Suppressor macrophage (primary cell): ENCODE measurements around the gene FOXC2.
"Not testable (repeated sequence)": the region's sequence is repeated elsewhere in the genome, so short reads cannot be mapped to it uniquely, and the experiment has no call there.

Experiments
- DNase-seq, 4 experiments: peaks; one replicate each; pipeline ENCODE4 v3.0.0-alpha.2; 2020 to 2022

The FOXC2 gene

GRCh38 chr16:86574646-86575045 is 8.0 kb downstream of the FOXC2 start:
- no peak for DNase-seq

- no peak for DNase-seq
These were observed 8.6 kb downstream of the FOXC2 start for GRCh38 chr16:86575095-86575685.

GRCh38 chr16:86575754-86576557 is 9.3 kb downstream of the FOXC2 start:
- peak; percentile 38 to 75 (median 54) for DNase-seq

GRCh38 chr16:86576591-86577313 is 10.1 kb downstream of the FOXC2 start:
- no peak for DNase-seq

GRCh38 chr16:86577314-86577971 is 10.8 kb downstream of the FOXC2 start:
- no peak for DNase-seq

GRCh38 chr16:86578061-86578599 is 11.5 kb downstream of the FOXC2 start, which contains the start of gene FOXL1:
FOXL1 (plus strand) TSS chr16:86578549; CDS start chr16:86578724, 175 bp downstream.
- no peak for DNase-seq

GRCh38 chr16:86578611-86579267 is 12.1 kb downstream of the FOXC2 start:
- DNase-seq: no peak

GRCh38 chr16:86579268-86580062 is 12.8 kb downstream of the FOXC2 start:
- no peak for DNase-seq

- no peak for DNase-seq
These were observed 13.6 kb downstream of the FOXC2 start for GRCh38 chr16:86580063-86580790.

- DNase-seq: no peak
These were observed 14.2 kb downstream of the FOXC2 start for GRCh38 chr16:86580791-86581170.

GRCh38 chr16:86581458-86581857 is 14.8 kb downstream of the FOXC2 start:
- DNase-seq: no peak

GRCh38 chr16:86584071-86584685 is 17.5 kb downstream of the FOXC2 start:
- no peak for DNase-seq

- DNase-seq: no peak
These were observed 18.4 kb downstream of the FOXC2 start for GRCh38 chr16:86584726-86585721.

- no peak for DNase-seq
These were observed 19.4 kb downstream of the FOXC2 start for GRCh38 chr16:86585821-86586611.

GRCh38 chr16:86587487-86587886 is 20.9 kb downstream of the FOXC2 start:
- DNase-seq: no peak

GRCh38 chr16:86587955-86588354 is 21.3 kb downstream of the FOXC2 start:
- DNase-seq: not testable (repeated sequence)

- DNase-seq: no peak
These were observed 24.0 kb downstream of the FOXC2 start for GRCh38 chr16:86590501-86591144.
